Ovary (tissue), 3 donors: ENCODE data around the gene WFDC2.

Experiments used
- CTCF ChIP-seq, 3 donors: fragments of 450-650 bp in 2 of 3; fragments of 200-600 bp in 1 of 3; IDR thresholded peaks; one replicate each; pipeline versions ENCODE4 v1.5.1 to v1.8.0; 2016 to 2022; ENCODE audit warnings: antibody characterized with exemption in 3 of 3, mild to moderate bottlenecking in 1 of 3
- EP300 ChIP-seq: sonication (generic); formaldehyde crosslinking; IDR thresholded peaks from one replicate; pipeline ENCODE4 v1.6.1; 2017; ENCODE audit warnings: antibody characterized with exemption
- donor health status: DM: no; HTN: no; CAD: no.

GRCh38 chr20:45527294-45527693 lies 57.7 kb downstream of the WFDC2 start:
- TF ChIP-seq EP300 (no peak), CTCF (IDR thresholded peaks at IDR 0.05) (no peak)
